Spleen (tissue), 11 donors: Measurements from ENCODE around the gene FCHO2. TPM values are rescaled to one million over a fixed set of nuclear protein-coding genes. Genes with fewer than 3 reads are reported as not detected.

Source experiments
- DNase-seq: peaks from one replicate; pipeline ENCODE4 v3.0.0-alpha.2; 2020
- H3K27ac ChIP-seq, 8 donors: fragments of 200-600 bp; sonication (generic) in 7 of 8; 1 replicate in 4 of 8; 2 replicates in 4 of 8; pipeline versions ENCODE4 v1.5.0 to v1.8.0; 2016 to 2021; ENCODE audit warnings: inconsistent platforms in 4 of 8, mild to moderate bottlenecking in 4 of 8, moderate library complexity in 1 of 8
- H3K27me3 ChIP-seq, 7 donors: fragments of 200-600 bp; sonication (generic) in 6 of 7; replicated peaks in 1 of 7; 1 replicate in 4 of 7; 2 replicates in 3 of 7; pipeline versions ENCODE4 v1.5.0 to v1.8.0; 2016 to 2021; ENCODE audit warnings: inconsistent platforms in 3 of 7, mild to moderate bottlenecking in 1 of 7
- H3K36me3 ChIP-seq, 6 donors: fragments of 200-600 bp; sonication (generic) in 5 of 6; 1 replicate in 4 of 6; 2 replicates in 2 of 6; pipeline versions ENCODE4 v1.5.0 to v1.8.0; 2016 to 2021; ENCODE audit warnings: inconsistent platforms in 2 of 6
- H3K4me1 ChIP-seq, 6 donors: fragments of 200-600 bp; sonication (generic) in 5 of 6; 1 replicate in 3 of 6; 2 replicates in 3 of 6; pipeline versions ENCODE4 v1.5.0 to v1.8.0; 2016 to 2021; ENCODE audit warnings: inconsistent platforms in 3 of 6
- H3K4me3 ChIP-seq, 8 donors: fragments of 200-600 bp; sonication (generic) in 7 of 8; 1 replicate in 4 of 8; 2 replicates in 4 of 8; pipeline versions ENCODE4 v1.5.0 to v1.8.0; 2016 to 2021; ENCODE audit warnings: inconsistent platforms in 4 of 8, mild to moderate bottlenecking in 4 of 8, moderate library complexity in 2 of 8
- H3K9me3 ChIP-seq, 8 donors: fragments of 200-600 bp; sonication (generic) in 7 of 8; 1 replicate in 4 of 8; 2 replicates in 4 of 8; pipeline versions ENCODE4 v1.5.0 to v1.8.0; 2016 to 2021; ENCODE audit warnings: inconsistent platforms in 4 of 8
- CTCF ChIP-seq, 11 experiments: fragments of 200-600 bp in 7 of 11; fragments of 450-650 bp in 4 of 11; sonication (generic) in 4 of 11; IDR thresholded peaks in 8 of 11; conservative IDR thresholded peaks in 3 of 11; 1 replicate in 7 of 11; 2 replicates in 4 of 11; pipeline versions ENCODE4 v1.4.0 to v1.8.0; 2016 to 2021; ENCODE audit warnings: antibody characterized with exemption in 11 of 11, inconsistent platforms in 4 of 11, mild to moderate bottlenecking in 1 of 11
- POLR2A ChIP-seq, 3 donors: fragments of 450-650 bp; IDR thresholded peaks; one replicate each; pipeline ENCODE4 v1.5.1; 2017; ENCODE audit warnings: antibody characterized with exemption in 3 of 3, mild to moderate bottlenecking in 1 of 3
- POLR2AphosphoS5 ChIP-seq, 3 donors: sonication (generic); formaldehyde crosslinking; IDR thresholded peaks; one replicate each; pipeline ENCODE4 v1.5.1; 2017; ENCODE audit warnings: antibody characterized with exemption in 3 of 3
- WGBS, 5 donors: extraction: QIAGEN DNeasy Blood & Tissue Kit in 3 of 5; methylation state at CpG; one replicate each; pipeline versions ENCODE4 v1.1.5 to v1.1.7; 2013 to 2018; 5-methylcytosine and 5-hydroxymethylcytosine counted together
- intact Hi-C: fragments of 100-400 bp; cut with DNase I; formaldehyde crosslinking; loops from one replicate; pipeline ENCODE4 v1.15.0; 2023; ENCODE audit warnings: low total_unique reads
- polyA plus RNA-seq, 3 donors: library from polyadenylated mRNA; stranded (reverse); fragments of 200-250 nt; gene quantifications; one replicate each; pipeline ENCODE4 v1.2.1, GENCODE V29; 2013
- total RNA-seq, 7 donors: library from RNA; depleted of rRNA in 3 of 7; stranded (reverse); fragments of >200 nt in 3 of 7; fragmentation: NEBNext Ultra II Directional in 4 of 7; extraction: Animal tissue kit (Norgen Biotek cat#: 25700) in 4 of 7; gene quantifications; one replicate each; pipeline versions ENCODE4 v1.1.0 to v1.2.1, GENCODE V29; 2016 to 2021
- donor health status: healthy with polysubstance abuse.
- donor health status: DM: no; HTN: no; CAD: no; lungs with moderate emphysema.
- donor health status: DM: no; HTN: no; CAD: no.
- donor health status: Bipolar disorder and iron deficiency.
- donor health status: healthy.
- donor health status: DM: no; HTN: no; CAD: no.
- donor health status: DM: yes; HTN: yes; CAD: no.

Gene FCHO2
- total and polyA plus RNA-seq, 10 donors = 5.6 to 86.6 (median 41.2) TPM

GRCh38 chr5:73093943-73094342 lies 138.1 kb downstream of the FCHO2 start:
- Histone ChIP-seq H3K36me3 (peaks cover 0 to 23% (median 0%) of the 10 kb centered on the region in 6 donors), H3K27ac (peak overlapping the region in 2 of 8 donors; percentile 24 to 49), H3K9me3 (peaks cover 0 to 18% (median 13%) of the 10 kb centered on the region in 8 donors), H3K4me1 (peaks cover 0 to 7% (median 0%) of the 10 kb centered on the region in 6 donors), H3K27me3 (no peaks in the 10 kb centered on the region), H3K4me3 (no peak overlapping the region)
- TF ChIP-seq CTCF (IDR thresholded peaks at IDR 0.05 in 8 of 11, conservative IDR thresholded peaks at IDR 0.05 in 3 of 11) (no peak), POLR2AphosphoS5 (IDR thresholded peaks at IDR 0.05) (peak in 1 of 3 donors; percentile 43)
- intact Hi-C loops = no loop called here
- DNase-seq = no peak
- WGBS, 5 donors = 76 to 88% (median 78%) methylated on average over 7 of the region's 7 CpGs

- intact Hi-C loops = no loop called here
- peaks cover 0 to 7% (median 0%) of the 10 kb centered on the region in 6 donors for H3K4me1 ChIP-seq
- DNase-seq = no peak
- no peaks in the 10 kb centered on the region for H3K27me3 ChIP-seq
- H3K27ac ChIP-seq = peak overlapping the region in 1 of 8 donors; percentile 49
- no peak overlapping the region for H3K4me3 ChIP-seq
- H3K9me3 ChIP-seq = peaks cover 0 to 18% (median 13%) of the 10 kb centered on the region in 8 donors
- TF ChIP-seq POLR2AphosphoS5 (IDR thresholded peaks at IDR 0.05) = no peak
- TF ChIP-seq CTCF (IDR thresholded peaks at IDR 0.05 in 8 of 11, conservative IDR thresholded peaks at IDR 0.05 in 3 of 11) = no peak
- no peak for TF ChIP-seq POLR2A (IDR thresholded peaks at IDR 0.05)
- WGBS, 5 donors = 66 to 92% (median 72%) methylated on average over 1 of the region's 1 CpG
- peaks cover 0 to 21% (median 0%) of the 10 kb centered on the region in 6 donors for H3K36me3 ChIP-seq
These were observed 138.6 kb downstream of the FCHO2 start for GRCh38 chr5:73094415-73094814.

- H3K4me3 ChIP-seq = no peak overlapping the region
- H3K9me3 ChIP-seq = peaks cover 0 to 18% (median 13%) of the 10 kb centered on the region in 8 donors
- WGBS, 5 donors = 83 to 89% (median 88%) methylated on average over 6 of the region's 6 CpGs
- intact Hi-C loops = no loop called here
- peaks cover 0 to 16% (median 0%) of the 10 kb centered on the region in 6 donors for H3K36me3 ChIP-seq
- TF ChIP-seq POLR2AphosphoS5 (IDR thresholded peaks at IDR 0.05) (no peak), POLR2A (IDR thresholded peaks at IDR 0.05) (no peak)
- peaks cover 0 to 7% (median 0%) of the 10 kb centered on the region in 6 donors for H3K4me1 ChIP-seq
- no peak overlapping the region for H3K27ac ChIP-seq
- no peaks in the 10 kb centered on the region for H3K27me3 ChIP-seq
- DNase-seq = no peak
These were observed 139.9 kb downstream of the FCHO2 start for GRCh38 chr5:73095564-73096238.

GRCh38 chr5:73096239-73096575 lies 140.4 kb downstream of the FCHO2 start:
- no peak for DNase-seq
- TF ChIP-seq POLR2AphosphoS5 (IDR thresholded peaks at IDR 0.05) = no peak
- TF ChIP-seq CTCF (IDR thresholded peaks at IDR 0.05 in 8 of 11, conservative IDR thresholded peaks at IDR 0.05 in 3 of 11) = no peak
- no peak for TF ChIP-seq POLR2A (IDR thresholded peaks at IDR 0.05)
- H3K4me1 ChIP-seq = peaks cover 0 to 7% (median 0%) of the 10 kb centered on the region in 6 donors
- WGBS, 5 donors = 54 to 79% (median 56%) methylated on average over 1 of the region's 1 CpG
- intact Hi-C loops = no loop called here
- peaks cover 0 to 18% (median 13%) of the 10 kb centered on the region in 8 donors for H3K9me3 ChIP-seq
- peaks cover 0 to 11% (median 0%) of the 10 kb centered on the region in 6 donors for H3K36me3 ChIP-seq
- no peak overlapping the region for H3K4me3 ChIP-seq
- no peak overlapping the region for H3K27ac ChIP-seq
- no peaks in the 10 kb centered on the region for H3K27me3 ChIP-seq
